Activated B cell treated with CpG ODN at 0.5 μM for 24 hours (primary cell): Measurements from ENCODE around the gene COL4A1. TPM values are rescaled to one million over a fixed set of nuclear protein-coding genes. Genes with fewer than 3 reads are reported as not detected.

ENCODE experiments used
- ATAC-seq: fragments of 200-7000 bp; cut with Tn5 transposase; one replicate; pipeline ENCODE4 v1.10.0; 2021; ENCODE audit warnings: low read depth, mild to moderate bottlenecking, moderate library complexity
- CTCF ChIA-PET: fragments of 350-600 bp; sonication (Branson Sonifier 250); formaldehyde crosslinking; loops from one replicate; lab custom pipeline; 2021; ENCODE audit warnings: antibody characterized with exemption; lab: Charles Lee
- POLR2A ChIA-PET: fragments of 350-600 bp; sonication (Branson Sonifier 250); formaldehyde crosslinking; loops from one replicate; lab custom pipeline; 2021; ENCODE audit warnings: antibody characterized with exemption; lab: Charles Lee
- DNase-seq: peaks from one replicate; pipeline ENCODE4 v3.0.0; 2022
- H3K27ac Mint-ChIP-seq: one replicate; pipeline ENCODE4 v1.8.0; 2020; ENCODE audit warnings: mixed read lengths
- H3K27me3 Mint-ChIP-seq: one replicate; pipeline ENCODE4 v1.8.0; 2021; ENCODE audit warnings: mixed read lengths
- H3K36me3 Mint-ChIP-seq: one replicate; pipeline ENCODE4 v1.8.0; 2021; ENCODE audit warnings: low read depth, mixed read lengths
- H3K4me1 Mint-ChIP-seq: one replicate; pipeline ENCODE4 v1.8.0; 2021; ENCODE audit warnings: mixed read lengths
- H3K4me3 Mint-ChIP-seq: one replicate; pipeline ENCODE4 v1.8.0; 2020; ENCODE audit warnings: mild to moderate bottlenecking, mixed read lengths
- H3K9me3 Mint-ChIP-seq: one replicate; pipeline ENCODE4 v1.8.0; 2020; ENCODE audit warnings: mixed read lengths
- CTCF ChIP-seq: fragments of 200-600 bp; IDR thresholded peaks from one replicate; pipeline ENCODE4 v1.8.0; 2022; ENCODE audit warnings: antibody characterized with exemption, mild to moderate bottlenecking
- intact Hi-C: fragments of 100-400 bp; cut with micrococcal nuclease; formaldehyde crosslinking; loops from one replicate; pipeline ENCODE4 v1.15.1; 2024
- total RNA-seq: library from RNA; stranded (reverse); gene quantifications from 2 replicates; pipeline ENCODE4 v1.2.3, GENCODE V29; 2022

The COL4A1 gene
- total RNA-seq, 1 donor from 2014 or later, result not detected

GRCh38 chr13:110150384-110151101 is 156.4 kb downstream of the COL4A1 start:
- H3K9me3 Mint-ChIP-seq, result no peaks in the 10 kb centered on the region
- intact Hi-C loops, result no loop called here
- H3K36me3 Mint-ChIP-seq, result no peaks in the 10 kb centered on the region
- H3K4me1 Mint-ChIP-seq, result no peaks in the 10 kb centered on the region
- no peak for ATAC-seq
- TF ChIP-seq CTCF, result no peak
- DNase-seq, result no peak
- ChIA-PET POLR2A (no interaction called here), CTCF (no interaction called here)
- H3K4me3 Mint-ChIP-seq, result no peak overlapping the region
- no peak overlapping the region for H3K27ac Mint-ChIP-seq
- H3K27me3 Mint-ChIP-seq, result no peaks in the 10 kb centered on the region

DNA sequence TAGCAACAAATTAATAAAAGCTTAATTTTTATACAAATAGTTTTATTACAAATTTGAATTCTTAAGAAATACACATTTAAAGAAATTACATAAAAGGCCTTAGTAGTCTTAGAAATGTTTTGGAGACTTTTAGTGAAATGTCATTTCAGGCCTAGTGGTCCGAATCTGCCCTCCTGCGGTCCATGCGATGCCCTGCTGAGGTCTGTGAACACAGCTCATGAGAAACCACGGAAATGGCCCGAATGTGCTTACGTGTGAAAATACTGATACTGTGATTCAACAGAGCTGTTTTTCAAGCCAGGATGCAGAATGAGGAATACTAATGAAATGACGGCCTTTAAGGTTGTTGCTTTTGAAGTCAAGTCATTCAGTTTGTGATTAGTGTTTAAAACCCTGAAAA is 157.9 kb downstream of the COL4A1 start:
- Mint-ChIP-seq H3K27ac (no peak overlapping the region), H3K36me3 (no peaks in the 10 kb centered on the region), H3K4me3 (no peak overlapping the region), H3K27me3 (no peaks in the 10 kb centered on the region), H3K9me3 (no peaks in the 10 kb centered on the region), H3K4me1 (no peaks in the 10 kb centered on the region)
- no peak for DNase-seq
- CTCF ChIA-PET, result no interaction called here
- intact Hi-C loops, result no loop called here
- POLR2A ChIA-PET, result no interaction called here
- no peak for ATAC-seq
- TF ChIP-seq CTCF, result no peak

GRCh38 chr13:110140099-110140498 is 166.9 kb downstream of the COL4A1 start:
- ATAC-seq (no peak), DNase-seq (no peak)
- intact Hi-C loops, result no loop called here
- no peaks in the 10 kb centered on the region for H3K36me3 Mint-ChIP-seq
- H3K4me1 Mint-ChIP-seq, result peaks cover 10% of the 10 kb centered on the region
- H3K9me3 Mint-ChIP-seq, result peaks cover 7% of the 10 kb centered on the region
- POLR2A ChIA-PET, result interaction anchor here (0.6 kb wide), 1 partner anchor 422 kb away, joined by 5 read pairs; no protein-coding TSS in a partner anchor
- CTCF ChIA-PET, result no interaction called here
- TF ChIP-seq CTCF, result no peak
- peaks cover 12% of the 10 kb centered on the region for H3K27me3 Mint-ChIP-seq
- H3K27ac Mint-ChIP-seq, result no peak overlapping the region
- no peak overlapping the region for H3K4me3 Mint-ChIP-seq

- Mint-ChIP-seq H3K36me3 (no peaks in the 10 kb centered on the region), H3K27me3 (peaks cover 12% of the 10 kb centered on the region), H3K9me3 (peaks cover 7% of the 10 kb centered on the region), H3K27ac (no peak overlapping the region), H3K4me3 (no peak overlapping the region), H3K4me1 (peaks cover 10% of the 10 kb centered on the region)
- intact Hi-C loops, result no loop called here
- ChIA-PET POLR2A (no interaction called here), CTCF (no interaction called here)
- TF ChIP-seq CTCF, result no peak
- no peak for DNase-seq
- no peak for ATAC-seq
Measured at GRCh38 chr13:110138700-110139036, 168.3 kb downstream of the COL4A1 start.

GRCh38 chr13:110138010-110138699 is 168.8 kb downstream of the COL4A1 start:
- Mint-ChIP-seq H3K27ac (peak overlapping the region; percentile 30), H3K27me3 (peaks cover 12% of the 10 kb centered on the region)
- CTCF ChIA-PET, result no interaction called here

More at GRCh38 chr13:110138010-110138699, 168.8 kb downstream of the COL4A1 start:
- intact Hi-C loops, result no loop called here
- ATAC-seq (peak; percentile 68), DNase-seq (peak; percentile 19)
- POLR2A ChIA-PET, result no interaction called here
- peak overlapping the region; percentile 74 for H3K4me3 Mint-ChIP-seq
- no peaks in the 10 kb centered on the region for H3K36me3 Mint-ChIP-seq
- peaks cover 6% of the 10 kb centered on the region for H3K9me3 Mint-ChIP-seq
- no peak for TF ChIP-seq CTCF
- H3K4me1 Mint-ChIP-seq, result peaks cover 10% of the 10 kb centered on the region
